GM06990 (cell line): ENCODE measurements around the gene MYORG.

Experiments
- DNase-seq: peaks from one replicate; pipeline ENCODE4 v3.0.0-alpha.2; 2011; ENCODE audit not compliant: insufficient read length; ENCODE audit errors: extremely low read depth
- H3K27me3 ChIP-seq: replicated peaks from 2 replicates; pipeline ENCODE4 v1.6.0; 2011; ENCODE audit warnings: low read length; ENCODE audit not compliant: control insufficient read depth, insufficient read depth
- H3K36me3 ChIP-seq: 2 replicates; pipeline ENCODE4 v1.5.1; 2011; ENCODE audit warnings: low read length; ENCODE audit not compliant: control insufficient read depth, insufficient read depth
- H3K4me3 ChIP-seq: replicated peaks from 2 replicates; pipeline ENCODE4 v1.5.1; 2011; ENCODE audit warnings: low read depth, mild to moderate bottlenecking, control low read depth, low read length
- CTCF ChIP-seq: IDR thresholded peaks from 2 replicates; pipeline ENCODE4 v1.5.1; 2011; ENCODE audit warnings: low read length, control low read depth, mild to moderate bottlenecking, inconsistent platforms; ENCODE audit not compliant: insufficient read depth, poor library complexity, severe bottlenecking

Gene MYORG

GRCh38 chr9:34374905-34375552 is 1.7 kb downstream of the MYORG start:
- DNase-seq, result no peak
- no peak for TF ChIP-seq CTCF
- Histone ChIP-seq H3K4me3 (no peak overlapping the region), H3K27me3 (no peaks in the 10 kb centered on the region), H3K36me3 (no peaks in the 10 kb centered on the region)

GRCh38 chr9:34374339-34374738 is 2.4 kb downstream of the MYORG start:
- Histone ChIP-seq H3K4me3 (no peak overlapping the region), H3K27me3 (no peaks in the 10 kb centered on the region), H3K36me3 (no peaks in the 10 kb centered on the region)
- DNase-seq, result no peak
- no peak for TF ChIP-seq CTCF

GRCh38 chr9:34373749-34374148 is 2.9 kb downstream of the MYORG start:
- no peak for DNase-seq
- TF ChIP-seq CTCF, result no peak
- Histone ChIP-seq H3K27me3 (no peaks in the 10 kb centered on the region), H3K36me3 (no peaks in the 10 kb centered on the region), H3K4me3 (no peak overlapping the region)

- DNase-seq, result no peak
- Histone ChIP-seq H3K27me3 (no peaks in the 10 kb centered on the region), H3K36me3 (no peaks in the 10 kb centered on the region), H3K4me3 (no peak overlapping the region)
- TF ChIP-seq CTCF, result no peak
Measured at GRCh38 chr9:34372467-34373011, 4.2 kb downstream of the MYORG start.

GRCh38 chr9:34371886-34372466 is 4.7 kb downstream of the MYORG start:
- DNase-seq, result peak; percentile 10
- H3K36me3 ChIP-seq, result no peaks in the 10 kb centered on the region
- no peak for TF ChIP-seq CTCF
- no peaks in the 10 kb centered on the region for H3K27me3 ChIP-seq
- H3K4me3 ChIP-seq, result no peak overlapping the region
